Measurements from ENCODE around the gene MT1A. TPM values are rescaled to one million over a fixed set of nuclear protein-coding genes. Genes with fewer than 3 reads are reported as not detected.
"Not testable (repeated sequence)": the region's sequence is repeated elsewhere in the genome, so short reads cannot be mapped to it uniquely, and the experiment has no call there.

The MT1A gene
- total RNA-seq, 1 donor from 2014 or later: not detected

- H3K36me3 ChIP-seq (ENCODE audit: control insufficient read depth, insufficient read depth, low read length): no peaks in the 10 kb centered on the region
- no peak for DNase-seq (ENCODE audit: low read depth)
- H3K4me3 ChIP-seq (ENCODE audit: low read depth, low read length): no peak within 1 kb of the TSS
- no peak for FAIRE-seq
- H3K27me3 ChIP-seq (ENCODE audit: control insufficient read depth, insufficient read depth, low read length): peaks cover 25% of the 10 kb centered on the region
- TF ChIP-seq, protein P1, sequence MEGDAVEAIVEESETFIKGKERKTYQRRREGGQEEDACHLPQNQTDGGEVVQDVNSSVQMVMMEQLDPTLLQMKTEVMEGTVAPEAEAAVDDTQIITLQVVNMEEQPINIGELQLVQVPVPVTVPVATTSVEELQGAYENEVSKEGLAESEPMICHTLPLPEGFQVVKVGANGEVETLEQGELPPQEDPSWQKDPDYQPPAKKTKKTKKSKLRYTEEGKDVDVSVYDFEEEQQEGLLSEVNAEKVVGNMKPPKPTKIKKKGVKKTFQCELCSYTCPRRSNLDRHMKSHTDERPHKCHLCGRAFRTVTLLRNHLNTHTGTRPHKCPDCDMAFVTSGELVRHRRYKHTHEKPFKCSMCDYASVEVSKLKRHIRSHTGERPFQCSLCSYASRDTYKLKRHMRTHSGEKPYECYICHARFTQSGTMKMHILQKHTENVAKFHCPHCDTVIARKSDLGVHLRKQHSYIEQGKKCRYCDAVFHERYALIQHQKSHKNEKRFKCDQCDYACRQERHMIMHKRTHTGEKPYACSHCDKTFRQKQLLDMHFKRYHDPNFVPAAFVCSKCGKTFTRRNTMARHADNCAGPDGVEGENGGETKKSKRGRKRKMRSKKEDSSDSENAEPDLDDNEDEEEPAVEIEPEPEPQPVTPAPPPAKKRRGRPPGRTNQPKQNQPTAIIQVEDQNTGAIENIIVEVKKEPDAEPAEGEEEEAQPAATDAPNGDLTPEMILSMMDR (IDR thresholded peaks at IDR 0.05; ENCODE audit: insufficient read depth, low read length, severe bottlenecking): no peak
Measured at GRCh38 chr16:56667581-56668571, 29.4 kb downstream of the MT1A start, which contains the start of gene MT1G. TSS of gene MT1G (minus strand) at chr16:56668065. CDS start at chr16:56667993, 72 bp downstream.

DNA sequence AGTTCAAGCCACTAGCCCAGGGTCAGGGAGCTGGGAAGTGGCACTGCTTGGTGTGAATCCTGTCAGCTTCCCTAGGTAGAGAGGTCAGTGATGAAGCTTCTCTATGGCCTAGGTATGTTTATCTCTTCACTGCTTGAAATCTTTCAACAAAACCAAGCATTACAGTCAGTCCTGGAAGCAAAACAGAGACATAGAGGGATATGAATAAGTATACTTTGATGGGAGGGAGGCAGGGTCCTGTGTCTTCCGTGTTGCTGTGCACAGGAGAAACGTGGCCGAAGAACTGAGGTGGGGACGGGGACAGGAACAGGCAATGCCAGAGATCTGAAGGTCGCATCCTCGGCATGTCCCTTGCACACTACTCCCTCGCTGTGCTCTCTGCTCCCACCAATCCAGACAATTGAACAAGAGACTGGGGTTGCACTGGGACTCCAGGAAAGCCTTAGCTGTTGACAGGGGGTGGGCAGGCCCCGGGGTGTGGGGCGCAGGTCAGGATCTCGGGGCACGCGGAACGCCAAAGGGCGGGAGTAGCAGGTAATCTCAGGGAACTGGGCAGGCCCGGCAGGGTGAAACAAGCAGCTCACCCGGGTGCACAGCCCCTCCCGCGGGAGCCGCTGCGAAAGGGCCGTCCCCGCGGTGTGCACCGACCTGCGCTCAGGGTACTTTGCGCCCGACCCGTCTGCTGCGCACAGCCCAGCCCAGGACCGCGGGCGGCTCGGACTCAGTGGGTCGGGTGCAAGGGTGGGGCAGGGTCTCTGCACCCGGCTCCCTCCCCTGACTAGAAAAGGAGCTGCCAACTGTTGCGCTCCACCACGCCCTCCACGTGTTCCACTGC is 30.8 kb downstream of the MT1A start, which contains the start of gene MT1H:
TSS of gene MT1H (plus strand) at position 810 of the 835 bp plus-strand sequence. CDS start 71 bp downstream, outside the sequence.
- Histone ChIP-seq H3K36me3 (ENCODE audit: control insufficient read depth, insufficient read depth, low read length) (no peaks in the 10 kb centered on the region), H3K4me3 (ENCODE audit: low read depth, low read length) (no peak within 1 kb of the TSS), H3K27me3 (ENCODE audit: control insufficient read depth, insufficient read depth, low read length) (peaks cover 25% of the 10 kb centered on the region)
- no peak for DNase-seq (ENCODE audit: low read depth)
- TF ChIP-seq, protein P1 (IDR thresholded peaks at IDR 0.05; ENCODE audit: insufficient read depth, low read length, severe bottlenecking): no peak
- FAIRE-seq: no peak

- FAIRE-seq (no peak), DNase-seq (ENCODE audit: low read depth) (no peak)
- Histone ChIP-seq H3K4me3 (ENCODE audit: low read depth, low read length) (no peak overlapping the region), H3K36me3 (ENCODE audit: control insufficient read depth, insufficient read depth, low read length) (no peaks in the 10 kb centered on the region), H3K27me3 (ENCODE audit: control insufficient read depth, insufficient read depth, low read length) (peaks cover 25% of the 10 kb centered on the region)
- TF ChIP-seq, protein P1 (IDR thresholded peaks at IDR 0.05; ENCODE audit: insufficient read depth, low read length, severe bottlenecking): no peak
Measured at GRCh38 chr16:56669840-56670619, 31.6 kb downstream of the MT1A start.

GRCh38 chr16:56670620-56670934 is 32.1 kb downstream of the MT1A start:
- Histone ChIP-seq H3K27me3 (ENCODE audit: control insufficient read depth, insufficient read depth, low read length) (peaks cover 25% of the 10 kb centered on the region), H3K36me3 (ENCODE audit: control insufficient read depth, insufficient read depth, low read length) (no peaks in the 10 kb centered on the region), H3K4me3 (ENCODE audit: low read depth, low read length) (no peak overlapping the region)
- DNase-seq (ENCODE audit: low read depth) (no peak), FAIRE-seq (no peak)
- TF ChIP-seq, protein P1 (IDR thresholded peaks at IDR 0.05; ENCODE audit: insufficient read depth, low read length, severe bottlenecking): no peak

GRCh38 chr16:56671691-56672090 is 33.2 kb downstream of the MT1A start:
- H3K36me3 ChIP-seq (ENCODE audit: control insufficient read depth, insufficient read depth, low read length); H3K4me3 ChIP-seq (ENCODE audit: low read depth, low read length): not testable (repeated sequence)
- H3K27me3 ChIP-seq (ENCODE audit: control insufficient read depth, insufficient read depth, low read length): peaks cover 25% of the 10 kb centered on the region
- peak; percentile 88 for FAIRE-seq
- DNase-seq (ENCODE audit: low read depth): peak; percentile 46

DNA sequence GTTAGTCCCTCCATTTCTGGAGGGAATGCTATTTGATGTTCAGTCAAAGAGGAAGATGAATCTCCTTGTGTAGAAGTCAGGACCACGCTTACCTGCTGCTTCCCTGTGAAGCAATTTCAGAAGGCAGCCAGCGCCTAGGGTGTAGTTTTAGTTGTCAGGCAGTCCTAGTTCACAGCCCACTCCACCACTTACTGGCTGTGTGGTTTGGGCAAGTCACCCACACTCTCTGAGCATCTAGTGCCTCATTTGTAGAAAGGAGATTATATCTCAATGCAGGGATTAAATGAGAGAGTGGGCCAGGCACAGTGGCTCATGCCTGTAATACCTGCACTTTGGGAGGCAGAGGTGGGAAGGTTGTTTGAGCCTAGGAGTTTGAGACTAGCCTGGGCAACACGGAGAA is 33.7 kb downstream of the MT1A start:
- FAIRE-seq; H3K36me3 ChIP-seq (ENCODE audit: control insufficient read depth, insufficient read depth, low read length); H3K4me3 ChIP-seq (ENCODE audit: low read depth, low read length); DNase-seq (ENCODE audit: low read depth): not testable (repeated sequence)
- peaks cover 21% of the 10 kb centered on the region for H3K27me3 ChIP-seq (ENCODE audit: control insufficient read depth, insufficient read depth, low read length)

Measured in bronchial epithelial cell (primary cell).